ENCODE data around the gene EEF2KMT. TPM values are rescaled to one million over a fixed set of nuclear protein-coding genes. Genes with fewer than 3 reads are reported as not detected.

Gene EEF2KMT
- total RNA-seq, 4 donors from 2014 or later = 8.7 to 14.9 (median 10.9) TPM

DNA sequence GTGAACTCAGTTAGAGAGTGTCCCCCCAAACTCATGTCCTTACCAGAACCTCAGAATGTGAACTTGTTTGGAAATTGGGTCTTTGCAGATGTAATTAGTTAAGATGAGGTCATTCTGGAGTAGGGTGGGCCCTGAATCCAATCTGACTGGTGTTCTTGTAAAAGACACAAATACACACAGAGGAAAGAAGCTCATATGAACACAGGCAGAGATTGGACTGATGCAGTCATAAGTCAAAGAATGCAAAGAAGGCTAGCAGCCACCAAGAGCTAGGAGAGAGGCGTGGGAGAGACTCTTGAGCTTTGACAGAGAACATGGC is 61.7 kb downstream of the EEF2KMT start:
- 75 to 83% methylated on average over 1 of the region's 1 CpG for WGBS, 2 donors
- H3K27me3 ChIP-seq = no peaks in the 10 kb centered on the region
- no peak overlapping the region for H3K27ac ChIP-seq
- no peaks in the 10 kb centered on the region for H3K9me3 ChIP-seq
- H3K4me3 ChIP-seq (replicated peaks in 1 of 3) = no peak overlapping the region
- peaks cover 14 to 15% of the 10 kb centered on the region in 2 donors for H3K4me1 ChIP-seq
- DNase-seq = no peak
- intact Hi-C loops (cut with DNase I) = no loop called here
- TF ChIP-seq CTCF (IDR thresholded peaks at IDR 0.05) (no peak), POLR2A (IDR thresholded peaks at IDR 0.05) (no peak)
- H3K36me3 ChIP-seq = no peaks in the 10 kb centered on the region

Other genes with a start within 250 kb of the EEF2KMT start
- gene PPL, start 160.6 kb downstream of the EEF2KMT start, total RNA-seq = 10 to 100 TPM; 55.5 to 84.9 (median 72.0) TPM
- under 1 TPM; 0.11 to 0.33 (median 0.21) TPM for gene SEC14L5, start 139.5 kb downstream of the EEF2KMT start, total RNA-seq
- gene NAGPA, start 63.9 kb downstream of the EEF2KMT start, total RNA-seq = 10 to 100 TPM; 26.0 to 46.8 (median 30.8) TPM
- 100 to 1,000 TPM; 172 to 385 (median 287) TPM for gene C16orf89, start 31.8 kb downstream of the EEF2KMT start, total RNA-seq
- gene ALG1, start 26.0 kb downstream of the EEF2KMT start, total RNA-seq = 10 to 100 TPM; 27.3 to 47.1 (median 43.0) TPM